IMR-90 (cell line): Measurements from ENCODE around the gene FMN1. TPM values are rescaled to one million over a fixed set of nuclear protein-coding genes. Genes with fewer than 3 reads are reported as not detected.

Experiments used
- ATAC-seq: fragments of 200-7000 bp; cut with Tn5 transposase; 2 replicates; pipeline ENCODE4 v1.9.1; 2020; ENCODE audit warnings: low read depth, mild to moderate bottlenecking, moderate library complexity
- BruUV-seq: library from RNA; stranded (reverse); fragments of 400-500 nt; replicated peaks from 2 replicates; lab custom pipeline; 2021; lab: Mats Ljungman, UMichigan
- CTCF ChIA-PET: fragments of 300-600 bp; formaldehyde crosslinking; extraction: SDS; loops from one replicate; lab custom pipeline; 2021; ENCODE audit warnings: antibody characterized with exemption; lab: Yijun Ruan, JAX
- POLR2A ChIA-PET: fragments of 300-600 bp; sonication (Branson Sonifier 250); formaldehyde crosslinking; loops from one replicate; lab custom pipeline; 2022; ENCODE audit warnings: antibody characterized with exemption; ENCODE audit not compliant: unreplicated experiment; lab: Charles Lee
- DNase-seq: peaks from one replicate; pipeline ENCODE4 v3.0.0; 2013
- H2AFZ ChIP-seq: replicated peaks from 2 replicates; pipeline ENCODE3; 2013; ENCODE audit warnings: low read length, mild to moderate bottlenecking; ENCODE audit not compliant: poor library complexity
- H2AK5ac ChIP-seq: 2 replicates; pipeline ENCODE4 v1.6.1; 2013; ENCODE audit warnings: low read depth, low read length, inconsistent platforms
- H2AK9ac ChIP-seq: replicated peaks from 2 replicates; pipeline ENCODE3; 2013; ENCODE audit warnings: mild to moderate bottlenecking, low read depth, low read length, moderate library complexity; ENCODE audit not compliant: poor library complexity
- H2BK120ac ChIP-seq: 2 replicates; pipeline ENCODE4 v1.6.1; 2013; ENCODE audit warnings: low read depth, low read length, inconsistent platforms
- H2BK15ac ChIP-seq: 3 replicates; pipeline ENCODE4 v1.6.1; 2013; ENCODE audit warnings: low read depth, low read length, inconsistent platforms
- H2BK20ac ChIP-seq: 2 replicates; pipeline ENCODE4 v1.6.1; 2013; ENCODE audit warnings: low read depth, mild to moderate bottlenecking, inconsistent platforms, low read length, moderate library complexity
- H2BK5ac ChIP-seq: 2 replicates; pipeline ENCODE4 v1.6.1; 2013; ENCODE audit warnings: mild to moderate bottlenecking, low read depth, low read length, inconsistent platforms; ENCODE audit not compliant: poor library complexity, severe bottlenecking
- H3K14ac ChIP-seq: replicated peaks from 2 replicates; pipeline ENCODE4 v1.6.1; 2013; ENCODE audit warnings: low read depth, low read length, inconsistent platforms
- H3K18ac ChIP-seq: 2 replicates; pipeline ENCODE4 v1.6.1; 2013; ENCODE audit warnings: low read depth, low read length, control low read depth
- H3K23ac ChIP-seq: 2 replicates; pipeline ENCODE4 v1.6.1; 2013; ENCODE audit warnings: low read depth, low read length, inconsistent platforms
- H3K27ac ChIP-seq: 2 replicates; pipeline ENCODE4 v1.5.1; 2013; ENCODE audit warnings: mild to moderate bottlenecking, control low read depth, low read length; ENCODE audit not compliant: insufficient read depth
- H3K27me3 ChIP-seq: 2 replicates; pipeline ENCODE4 v1.6.1; 2013; ENCODE audit warnings: low read length; ENCODE audit not compliant: control insufficient read depth, insufficient read depth
- H3K36me3 ChIP-seq: 2 replicates; pipeline ENCODE4 v1.6.1; 2013; ENCODE audit warnings: low read length, mixed read lengths; ENCODE audit not compliant: control insufficient read depth, insufficient read depth
- H3K4ac ChIP-seq: 2 replicates; pipeline ENCODE4 v1.6.1; 2013; ENCODE audit warnings: low read depth, low read length, inconsistent platforms
- H3K4me1 ChIP-seq: 2 replicates; pipeline ENCODE4 v1.6.1; 2013; ENCODE audit warnings: low read length, mixed read lengths; ENCODE audit not compliant: control insufficient read depth, insufficient read depth
- H3K4me2 ChIP-seq: 2 replicates; pipeline ENCODE4 v1.6.1; 2013; ENCODE audit warnings: low read depth, mild to moderate bottlenecking, control low read depth, low read length, moderate library complexity
- H3K4me3 ChIP-seq: 2 replicates; pipeline ENCODE4 v1.5.1; 2013; ENCODE audit warnings: low read depth, mild to moderate bottlenecking, control low read depth, low read length, moderate library complexity; ENCODE audit not compliant: insufficient read depth
- H3K56ac ChIP-seq: 2 replicates; pipeline ENCODE4 v1.6.1; 2013; ENCODE audit warnings: low read length, inconsistent platforms; ENCODE audit not compliant: insufficient read depth; ENCODE audit errors: extremely low read depth
- H3K79me1 ChIP-seq, 2 experiments: 2 replicates each; pipeline ENCODE4 v1.6.1; 2013; ENCODE audit warnings: low read length in 2 of 2, inconsistent platforms in 1 of 2, low read depth in 1 of 2
- H3K9ac ChIP-seq: 2 replicates; pipeline ENCODE4 v1.6.1; 2013; ENCODE audit warnings: low read depth, low read length, control low read depth
- H3K9me1 ChIP-seq: 2 replicates; pipeline ENCODE4 v1.6.1; 2013; ENCODE audit warnings: low read length, inconsistent platforms; ENCODE audit not compliant: insufficient read depth
- H3K9me3 ChIP-seq: 2 replicates; pipeline ENCODE4 v1.6.1; 2013; ENCODE audit warnings: low read length; ENCODE audit not compliant: control insufficient read depth, insufficient read depth
- H4K20me1 ChIP-seq: 2 replicates; pipeline ENCODE4 v1.6.1; 2013; ENCODE audit warnings: low read length, inconsistent platforms; ENCODE audit not compliant: insufficient read depth
- H4K5ac ChIP-seq: 2 replicates; pipeline ENCODE4 v1.6.1; 2013; ENCODE audit warnings: mild to moderate bottlenecking, low read depth, low read length, control low read depth
- H4K8ac ChIP-seq, 2 experiments: 2 replicates each; pipeline ENCODE4 v1.6.1; 2013; ENCODE audit warnings: low read depth in 2 of 2, low read length in 2 of 2, control low read depth in 1 of 2, inconsistent platforms in 1 of 2
- H4K91ac ChIP-seq: 2 replicates; pipeline ENCODE4 v1.6.1; 2013; ENCODE audit warnings: low read depth, low read length, inconsistent platforms; ENCODE audit not compliant: insufficient read depth
- BHLHE40 ChIP-seq: fragments of 150-350 bp; IDR thresholded peaks from 2 replicates; pipeline ENCODE4 v1.6.1; 2016; ENCODE audit warnings: mild to moderate bottlenecking, low read depth, low read length
- CEBPB ChIP-seq: IDR thresholded peaks from 2 replicates; pipeline ENCODE4 v1.6.1; 2012; ENCODE audit warnings: low read depth, low read length, improper control_type of control experiment
- FOS ChIP-seq: fragments of 150-350 bp; IDR thresholded peaks from 2 replicates; pipeline ENCODE4 v1.6.1; 2016; ENCODE audit warnings: low read depth, low read length
- MAFK ChIP-seq: IDR thresholded peaks from 2 replicates; pipeline ENCODE4 v1.6.1; 2012; ENCODE audit warnings: low read depth, low read length, improper control_type of control experiment
- MAZ ChIP-seq: IDR thresholded peaks from 2 replicates; pipeline ENCODE4 v1.6.1; 2012; ENCODE audit warnings: low read depth, mild to moderate bottlenecking, low read length, improper control_type of control experiment, moderate library complexity, borderline replicate concordance
- MXI1 ChIP-seq: IDR thresholded peaks from 2 replicates; pipeline ENCODE4 v1.6.1; 2012; ENCODE audit warnings: low read depth, mild to moderate bottlenecking, low read length, moderate library complexity, borderline replicate concordance
- POLR2A ChIP-seq: IDR thresholded peaks from 2 replicates; pipeline ENCODE4 v1.6.1; 2012; ENCODE audit warnings: mild to moderate bottlenecking, low read depth, low read length
- RFX5 ChIP-seq: IDR thresholded peaks from 2 replicates; pipeline ENCODE4 v1.8.0; 2012; ENCODE audit warnings: low read depth, mild to moderate bottlenecking, low read length, moderate library complexity
- SMC3 ChIP-seq: fragments of 150-350 bp; IDR thresholded peaks from 2 replicates; pipeline ENCODE4 v1.6.1; 2016; ENCODE audit warnings: low read depth, mild to moderate bottlenecking, antibody characterized with exemption, low read length, moderate library complexity
- WGBS, 2 experiments: methylation state at CpG; one replicate each; pipeline versions ENCODE4 v1.1.5 to v1.1.7; 2013; ENCODE audit warnings: missing lambda C conversion rate in 2 of 2; ENCODE audit not compliant: insufficient read length in 1 of 2; ENCODE audit errors: extremely low coverage in 2 of 2; 5-methylcytosine and 5-hydroxymethylcytosine counted together
- dilution Hi-C: fragments of 300-500 bp; cut with HindIII; formaldehyde crosslinking; loops from one replicate; pipeline ENCODE4 v1.14.3; 2018; ENCODE audit warnings: low sequenced_read_pairs; ENCODE audit not compliant: unreplicated experiment
- in situ Hi-C: fragments of 300-500 bp; cut with MboI; formaldehyde crosslinking; loops from 3 replicates; pipeline ENCODE4 v1.14.3; 2019; ENCODE audit warnings: low sequenced_read_pairs, inconsistent platforms, mixed read lengths
- intact Hi-C: fragments of 100-400 bp; cut with micrococcal nuclease; formaldehyde crosslinking; loops from 2 replicates; pipeline ENCODE4 v1.10.0; 2022
- polyA plus RNA-seq, 3 experiments: library from polyadenylated mRNA; depleted of rRNA; stranded (reverse); fragments of >200 nt; gene quantifications; 2 replicates each; pipeline ENCODE4 v1.2.3, GENCODE V29; 2012; ENCODE audit warnings: low replicate concordance in 1 of 3
- total RNA-seq: library from RNA; depleted of rRNA; stranded (reverse); fragments of >200 nt; gene quantifications from 2 replicates; pipeline ENCODE4 v1.2.3, GENCODE V29; 2012
- TF ChIP-seq, protein P1 (sequence below): fragments of 150-350 bp; IDR thresholded peaks from 2 replicates; pipeline ENCODE4 v1.6.1; 2016; ENCODE audit warnings: low read depth, mild to moderate bottlenecking, low read length, moderate library complexity, borderline replicate concordance
- TF ChIP-seq, protein P2 (sequence below): conservative IDR thresholded peaks from 2 replicates; pipeline ENCODE4 v1.5.1; 2012; ENCODE audit warnings: mild to moderate bottlenecking, low read depth, low read length, improper control_type of control experiment

Gene FMN1
- total and polyA plus RNA-seq, 2 of the 4 experiments (the other 2 are of a cell fraction), result 7.3 to 17.6 TPM

- in situ Hi-C loops, result loop anchor here (10.0 kb wide), 1 partner anchor 275 kb away; no protein-coding TSS in a partner anchor
Observed at GRCh38 chr15:33119865-33120264, 74.6 kb downstream of the FMN1 start.

More at GRCh38 chr15:33119865-33120264, 74.6 kb downstream of the FMN1 start:
- Histone ChIP-seq H4K20me1 (no peaks in the 10 kb centered on the region), H2AFZ (no peak overlapping the region), H3K4me3 (no peak overlapping the region), H4K5ac (no peak overlapping the region), H3K23ac (no peak overlapping the region; the same call in 1 of the 2 replicates), H3K9me3 (no peaks in the 10 kb centered on the region), H3K4me1 (peaks cover 6% of the 10 kb centered on the region), H3K27ac (no peak overlapping the region), H4K8ac (no peak overlapping the region), H2BK20ac (peak overlapping the region; percentile 22; the same call in 1 of the 2 replicates), H2BK5ac (no peak overlapping the region), H3K9ac (no peak overlapping the region), H3K36me3 (no peaks in the 10 kb centered on the region; the same call in 1 of the 2 replicates), H3K9me1 (peaks cover 3% of the 10 kb centered on the region; the same call in 1 of the 2 replicates), H4K91ac (no peak overlapping the region), H2BK15ac (no peak overlapping the region), H3K4ac (no peak overlapping the region; the same call in 1 of the 2 replicates), H2BK120ac (peak overlapping the region; percentile 66; the same call in 1 of the 2 replicates), H3K4me2 (no peak overlapping the region), H3K56ac (no peak overlapping the region), H3K27me3 (no peaks in the 10 kb centered on the region), H2AK5ac (peak overlapping the region; percentile 27; the same call in 1 of the 2 replicates), H3K79me1 (peaks cover 3 to 32% of the 10 kb centered on the region in 2 experiments), H2AK9ac (no peak overlapping the region), H3K14ac (peak overlapping the region; percentile 96; the same call in 1 of the 2 replicates), H3K18ac (no peak overlapping the region)
- no TSS peak for BruUV-seq
- intact Hi-C loops (no loop called here), dilution Hi-C loops (no loop called here)
- ChIA-PET POLR2A (no interaction called here), CTCF (no interaction called here)
- TF ChIP-seq, protein P1, sequence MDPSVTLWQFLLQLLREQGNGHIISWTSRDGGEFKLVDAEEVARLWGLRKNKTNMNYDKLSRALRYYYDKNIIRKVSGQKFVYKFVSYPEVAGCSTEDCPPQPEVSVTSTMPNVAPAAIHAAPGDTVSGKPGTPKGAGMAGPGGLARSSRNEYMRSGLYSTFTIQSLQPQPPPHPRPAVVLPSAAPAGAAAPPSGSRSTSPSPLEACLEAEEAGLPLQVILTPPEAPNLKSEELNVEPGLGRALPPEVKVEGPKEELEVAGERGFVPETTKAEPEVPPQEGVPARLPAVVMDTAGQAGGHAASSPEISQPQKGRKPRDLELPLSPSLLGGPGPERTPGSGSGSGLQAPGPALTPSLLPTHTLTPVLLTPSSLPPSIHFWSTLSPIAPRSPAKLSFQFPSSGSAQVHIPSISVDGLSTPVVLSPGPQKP, result no peak
- TF ChIP-seq RFX5 (no peak), MAFK (no peak), POLR2A (no peak), CEBPB (no peak), MXI1 (no peak), BHLHE40 (no peak), MAZ (no peak), FOS (no peak), SMC3 (no peak)
- TF ChIP-seq, protein P2, sequence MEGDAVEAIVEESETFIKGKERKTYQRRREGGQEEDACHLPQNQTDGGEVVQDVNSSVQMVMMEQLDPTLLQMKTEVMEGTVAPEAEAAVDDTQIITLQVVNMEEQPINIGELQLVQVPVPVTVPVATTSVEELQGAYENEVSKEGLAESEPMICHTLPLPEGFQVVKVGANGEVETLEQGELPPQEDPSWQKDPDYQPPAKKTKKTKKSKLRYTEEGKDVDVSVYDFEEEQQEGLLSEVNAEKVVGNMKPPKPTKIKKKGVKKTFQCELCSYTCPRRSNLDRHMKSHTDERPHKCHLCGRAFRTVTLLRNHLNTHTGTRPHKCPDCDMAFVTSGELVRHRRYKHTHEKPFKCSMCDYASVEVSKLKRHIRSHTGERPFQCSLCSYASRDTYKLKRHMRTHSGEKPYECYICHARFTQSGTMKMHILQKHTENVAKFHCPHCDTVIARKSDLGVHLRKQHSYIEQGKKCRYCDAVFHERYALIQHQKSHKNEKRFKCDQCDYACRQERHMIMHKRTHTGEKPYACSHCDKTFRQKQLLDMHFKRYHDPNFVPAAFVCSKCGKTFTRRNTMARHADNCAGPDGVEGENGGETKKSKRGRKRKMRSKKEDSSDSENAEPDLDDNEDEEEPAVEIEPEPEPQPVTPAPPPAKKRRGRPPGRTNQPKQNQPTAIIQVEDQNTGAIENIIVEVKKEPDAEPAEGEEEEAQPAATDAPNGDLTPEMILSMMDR, result no peak
- no peak for DNase-seq
- no CpG with 5 or more reads among the region's 4 CpGs for WGBS, 2 experiments
- ATAC-seq, result no peak
